Middle frontal gyrus (tissue), 1 donor: ENCODE measurements around the gene CHST13.
"Not testable (repeated sequence)": the region's sequence is repeated elsewhere in the genome, so short reads cannot be mapped to it uniquely, and the experiment has no call there.

Experiments used
- DNase-seq: peaks from one replicate; pipeline ENCODE4 v3.0.0-alpha.2; 2015; ENCODE audit warnings: low spot score; ENCODE audit errors: extremely low spot score

Gene CHST13

DNA sequence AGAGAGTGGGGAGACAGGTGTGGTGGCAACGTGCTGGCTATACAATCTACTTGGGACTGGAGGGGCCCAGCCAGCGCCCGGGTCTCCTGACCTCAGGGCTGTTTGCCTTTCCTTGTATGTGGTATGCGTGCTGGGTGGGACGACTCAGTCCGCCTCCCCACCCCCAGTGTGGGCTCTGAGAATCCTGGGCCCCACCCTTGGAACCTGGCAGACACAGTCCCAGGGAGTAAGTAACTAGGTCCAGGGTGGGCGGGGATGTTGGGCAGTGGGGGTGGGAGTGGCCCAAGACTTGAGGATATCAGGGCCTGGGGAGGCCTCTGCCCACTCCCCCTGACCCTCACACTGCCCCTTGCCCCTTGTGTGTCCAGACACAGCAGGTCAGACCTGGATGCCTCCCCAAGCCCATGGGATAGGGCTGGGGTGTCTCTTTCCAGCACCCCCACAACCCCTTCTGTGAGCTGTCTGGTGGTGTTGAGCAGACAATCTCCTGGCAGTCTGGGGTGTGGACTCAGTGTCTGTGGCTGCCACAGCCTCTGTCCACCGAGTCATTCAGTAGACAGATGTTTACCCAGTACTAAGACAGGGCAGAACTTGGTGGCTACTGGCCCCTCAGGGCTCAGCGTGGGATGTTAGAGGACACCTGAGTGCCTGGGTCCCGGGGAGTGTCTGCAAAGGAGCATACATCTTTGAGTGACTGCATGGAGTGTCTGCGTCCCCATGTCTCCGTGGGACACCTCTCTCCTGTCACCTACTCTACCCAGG, 1.3 kb downstream of the CHST13 start:
- no peak for DNase-seq

- DNase-seq = no peak
These were observed 2.1 kb downstream of the CHST13 start for GRCh38 chr3:126525853-126526667.

DNA sequence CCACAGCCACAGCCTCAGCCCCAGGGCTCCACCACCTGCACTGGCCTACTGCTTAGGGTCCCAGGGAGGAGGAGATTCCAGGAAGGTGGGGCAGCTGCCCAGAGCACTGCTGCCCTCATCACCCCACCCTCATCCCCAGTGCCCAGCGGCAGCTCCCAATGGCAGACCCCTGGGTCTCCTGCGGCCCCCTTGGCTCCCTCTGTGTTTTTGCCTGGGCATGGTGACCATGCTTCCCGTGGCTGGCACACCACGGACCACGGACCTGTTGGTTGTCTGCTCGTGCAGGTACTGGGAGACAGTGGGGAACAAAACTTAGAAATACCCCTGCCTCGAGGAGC, 2.7 kb downstream of the CHST13 start:
- DNase-seq = no peak

- DNase-seq = no peak
These were observed 3.1 kb downstream of the CHST13 start for GRCh38 chr3:126527006-126527405.

- DNase-seq = no peak
These were observed 3.7 kb downstream of the CHST13 start for GRCh38 chr3:126527455-126528211.

DNA sequence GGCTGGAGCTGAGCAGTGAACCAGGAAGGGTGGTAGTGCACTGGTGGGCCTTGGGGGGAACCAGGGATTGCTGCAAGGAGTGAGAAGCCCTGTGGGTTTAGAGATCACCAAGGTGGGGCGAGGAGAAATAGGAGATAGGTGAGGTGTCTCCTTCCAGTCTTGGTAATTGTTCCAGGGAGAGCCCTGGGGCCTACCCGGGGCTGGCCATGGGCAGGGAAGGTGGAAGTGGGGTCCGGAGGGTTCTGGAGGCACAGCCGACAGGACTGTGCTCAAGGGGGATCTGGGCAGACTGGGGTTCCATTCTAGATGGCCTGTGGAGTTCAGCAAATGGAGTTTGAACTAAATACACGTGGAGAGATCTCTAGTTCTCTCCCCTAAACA, 4.5 kb downstream of the CHST13 start:
- no peak for DNase-seq

- DNase-seq = no peak
These were observed 5.0 kb downstream of the CHST13 start for GRCh38 chr3:126528800-126529541.

DNA sequence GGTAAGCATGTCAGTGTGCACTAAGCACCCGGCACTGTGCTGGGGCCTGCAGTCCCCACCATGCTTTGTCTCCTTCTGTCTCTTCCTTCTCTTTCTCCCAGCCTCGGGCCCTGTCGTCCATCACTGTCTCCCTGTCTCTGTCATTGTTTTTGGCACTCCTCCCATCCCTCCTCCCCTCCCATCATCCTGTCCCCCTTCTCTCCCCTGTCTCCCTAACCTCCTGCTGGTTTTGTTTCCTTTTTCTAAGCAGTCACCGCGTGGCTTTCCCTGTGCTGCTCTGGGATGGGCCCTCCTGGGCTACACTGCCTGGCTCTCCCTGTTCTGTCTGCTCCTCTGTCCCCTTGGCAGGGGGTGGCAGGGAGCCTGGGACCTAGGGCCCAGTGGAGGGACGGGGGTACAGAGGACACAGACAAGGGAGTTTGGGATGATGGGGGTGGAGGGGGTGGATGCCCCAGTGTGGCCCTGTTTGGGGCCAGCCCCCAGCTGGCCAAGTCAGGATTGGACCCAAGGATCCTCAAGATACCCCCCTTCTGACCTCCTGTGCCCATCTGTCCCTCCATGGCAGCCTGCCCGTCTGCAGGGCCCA, 5.7 kb downstream of the CHST13 start:
- DNase-seq = no peak

DNA sequence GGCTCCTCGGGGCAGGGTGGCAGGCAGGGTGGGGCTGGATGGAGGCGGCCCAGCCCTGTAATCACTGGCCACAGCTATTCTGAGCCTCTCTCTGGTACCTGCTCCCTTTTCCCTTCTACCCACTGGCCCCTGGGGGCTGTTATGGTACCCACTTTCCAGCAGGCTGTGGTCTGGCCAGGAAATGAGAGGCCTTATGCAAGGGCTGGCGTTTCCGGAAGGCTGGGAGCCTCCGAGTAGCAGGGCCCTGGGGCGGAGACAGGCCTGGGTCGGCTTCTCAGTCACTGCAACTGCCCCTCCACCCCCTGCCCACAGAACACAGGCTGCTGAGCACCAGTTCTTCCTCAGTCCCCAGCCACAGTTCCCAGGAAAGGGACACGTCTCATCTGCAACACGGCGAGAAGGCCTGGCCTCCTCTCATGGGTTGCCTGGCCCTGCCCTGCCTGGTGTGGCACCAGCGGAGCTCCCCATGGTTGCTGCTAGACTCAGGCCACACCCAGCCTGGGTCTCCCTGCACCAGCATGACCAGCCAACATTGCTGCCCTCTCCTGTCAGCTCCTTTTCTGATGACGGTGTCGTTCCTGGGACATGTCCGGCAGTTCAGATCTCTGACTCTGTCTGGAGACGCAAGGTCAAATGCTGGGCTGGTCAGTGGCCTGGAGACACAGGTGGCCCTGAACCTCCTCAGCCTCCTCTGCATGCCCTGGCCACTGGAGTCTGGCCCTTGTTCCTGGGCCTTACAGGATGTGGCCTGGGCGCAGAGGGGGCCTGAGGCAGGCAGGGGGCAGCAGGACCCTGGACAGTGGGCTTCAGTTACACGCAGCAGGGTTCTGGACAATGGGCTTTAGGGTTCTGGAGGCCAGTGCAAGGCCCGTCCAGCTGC, 6.5 kb downstream of the CHST13 start:
- DNase-seq = no peak

DNA sequence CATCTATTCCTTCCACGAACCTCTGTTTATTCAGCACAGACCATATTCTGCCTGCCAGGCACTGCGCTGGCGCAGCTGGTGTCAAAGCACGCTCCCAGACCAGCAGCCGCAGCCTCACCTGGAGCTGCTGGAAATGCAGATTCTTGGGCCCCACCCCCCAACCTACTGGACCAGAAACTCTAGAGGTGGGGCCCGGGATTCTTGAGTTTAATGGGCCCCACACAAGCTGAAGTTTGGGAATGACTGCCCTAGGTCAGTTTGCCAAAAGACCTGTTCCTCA, 7.0 kb downstream of the CHST13 start:
- DNase-seq = no peak

GRCh38 chr3:126533506-126533905, 9.6 kb downstream of the CHST13 start:
- no peak for DNase-seq

DNA sequence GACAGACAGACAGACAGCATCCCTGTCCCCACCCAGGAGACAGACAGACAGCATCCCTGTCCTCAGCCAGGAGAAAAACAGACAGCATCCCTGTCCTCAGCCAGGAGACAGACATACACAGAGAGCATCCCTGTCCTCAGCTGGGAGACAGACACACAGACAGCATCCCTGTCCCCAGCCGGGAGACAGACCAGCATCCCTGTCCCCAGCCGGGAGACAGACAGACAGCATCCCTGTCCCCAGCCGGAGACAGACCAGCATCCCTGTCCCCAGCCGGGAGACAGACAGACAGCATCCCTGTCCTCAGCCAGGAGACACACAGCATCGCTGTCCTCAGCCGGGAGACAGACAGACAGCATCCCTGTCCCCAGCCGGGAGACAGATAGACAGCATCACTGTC, 10.8 kb downstream of the CHST13 start:
- DNase-seq = not testable (repeated sequence)

- no peak for DNase-seq
These were observed 11.7 kb downstream of the CHST13 start for GRCh38 chr3:126535636-126536035.

DNA sequence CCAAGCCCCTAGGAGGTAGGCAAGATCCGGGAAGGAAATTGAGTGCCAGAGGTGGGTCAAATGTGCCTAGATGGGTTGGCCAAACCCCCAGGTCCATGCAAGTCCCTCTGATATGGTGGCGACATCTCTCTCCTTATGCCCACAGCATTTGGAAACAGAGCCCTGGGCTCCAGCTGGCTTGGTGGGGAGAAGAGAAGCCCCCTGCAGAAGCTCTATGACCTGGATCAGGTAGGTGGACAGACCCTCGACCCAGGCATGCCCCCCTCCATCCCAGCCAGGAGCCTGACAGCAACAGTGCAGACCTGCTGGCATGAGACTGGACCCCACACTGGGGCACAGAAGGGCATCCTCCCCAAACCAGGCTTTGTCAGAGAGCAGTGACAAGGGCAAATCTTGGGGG, 12.2 kb downstream of the CHST13 start:
- no peak for DNase-seq

- DNase-seq = no peak
These were observed 13.3 kb downstream of the CHST13 start for GRCh38 chr3:126537116-126537729.

GRCh38 chr3:126537730-126538281, 13.9 kb downstream of the CHST13 start:
- DNase-seq = no peak

- DNase-seq = no peak
These were observed 14.4 kb downstream of the CHST13 start for GRCh38 chr3:126538316-126538715.

DNA sequence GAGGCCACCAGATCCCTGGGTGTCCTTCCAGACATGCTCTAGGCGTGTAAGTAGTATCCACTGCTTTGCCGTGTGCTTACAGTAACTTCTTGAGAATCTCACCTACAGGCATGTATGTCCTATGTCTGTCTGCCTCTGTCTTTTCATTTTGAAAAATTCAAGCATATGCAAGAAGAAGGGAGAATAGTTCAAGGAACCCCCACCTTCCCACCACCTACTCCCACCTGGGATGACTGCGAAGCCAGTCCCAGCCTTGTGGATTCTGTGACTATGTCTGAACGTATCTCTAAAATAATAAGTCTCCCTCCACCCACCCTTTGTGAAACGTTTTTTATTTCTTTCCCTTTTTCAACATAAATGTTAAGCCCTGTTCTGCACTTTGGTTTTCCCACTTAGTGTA, 15.0 kb downstream of the CHST13 start:
- no peak for DNase-seq

DNA sequence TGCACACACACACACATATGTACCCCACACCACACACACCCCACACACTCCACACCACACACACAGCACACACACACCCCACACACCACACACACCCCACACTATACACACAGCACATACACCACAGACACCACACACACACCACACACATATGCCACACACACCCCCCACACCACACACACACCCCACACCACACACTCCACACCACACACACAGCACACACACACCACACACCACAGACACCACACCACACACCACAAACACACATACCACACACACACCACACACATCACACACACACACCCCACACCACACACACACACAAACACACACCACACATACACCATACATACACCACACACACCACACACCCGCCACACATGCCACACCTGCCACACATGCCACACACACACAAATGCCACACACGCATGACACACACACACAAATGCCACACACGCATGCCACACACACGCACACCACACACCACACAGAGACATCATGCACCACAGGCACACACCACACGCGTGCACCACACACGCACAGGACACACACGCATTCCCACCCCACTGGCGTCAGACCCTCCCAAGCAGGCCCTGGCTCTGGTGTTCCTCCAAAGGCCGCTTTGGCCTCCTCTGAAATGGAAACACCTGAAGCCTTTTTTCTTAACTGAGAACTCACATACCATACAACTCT, 15.7 kb downstream of the CHST13 start:
- DNase-seq = no peak
